Endothelial cell of umbilical vein (primary cell): Measurements from ENCODE around the gene RHOH. TPM values are rescaled to one million over a fixed set of nuclear protein-coding genes. Genes with fewer than 3 reads are reported as not detected.

Experiments used
- BruUV-seq: library from RNA; stranded (reverse); fragments of 400-500 nt; replicated peaks from 2 replicates; lab custom pipeline; 2021; lab: Mats Ljungman, UMichigan
- CTCF ChIA-PET: fragments of 300-600, 350-600 bp; sonication (Branson Sonifier 250); formaldehyde crosslinking; loops from one replicate; lab custom pipeline; 2021; ENCODE audit warnings: antibody characterized with exemption, inconsistent platforms; lab: Charles Lee
- POLR2A ChIA-PET: fragments of 300-600, 350-600 bp; sonication (Branson Sonifier 250); formaldehyde crosslinking; loops from one replicate; lab custom pipeline; 2021; ENCODE audit warnings: antibody characterized with exemption, inconsistent platforms; lab: Charles Lee
- DNase-seq: peaks from one replicate; pipeline ENCODE4 v3.0.0-alpha.2; 2011; ENCODE audit warnings: low read depth, low spot score
- FAIRE-seq: peaks from 2 replicates; lab custom pipeline; 2011; peaks lifted over from hg19 to GRCh38; lab: Jason Lieb, UNC
- H2AFZ ChIP-seq: 2 replicates; pipeline ENCODE4 v1.6.0; 2012; ENCODE audit warnings: low read depth, low read length, control low read depth, inconsistent platforms
- H3K27ac ChIP-seq: 2 replicates; pipeline ENCODE4 v1.5.1; 2011; ENCODE audit warnings: low read depth, mild to moderate bottlenecking, control low read depth, low read length, moderate library complexity; ENCODE audit not compliant: insufficient read depth
- H3K27me3 ChIP-seq, 2 experiments: 2 replicates each; pipeline versions ENCODE4 v1.6.0 to v1.6.1; 2011; ENCODE audit warnings: low read length in 2 of 2, mixed read lengths in 1 of 2; ENCODE audit not compliant: control insufficient read depth in 2 of 2, insufficient read depth in 2 of 2
- H3K36me3 ChIP-seq, 2 experiments: 2 replicates in 1 of 2; 3 replicates in 1 of 2; pipeline ENCODE4 v1.5.1; 2011; ENCODE audit warnings: low read length in 2 of 2, mild to moderate bottlenecking in 1 of 2, moderate library complexity in 1 of 2; ENCODE audit not compliant: control insufficient read depth in 2 of 2, insufficient read depth in 2 of 2; ENCODE audit errors: extremely low read depth in 1 of 2
- H3K4me1 ChIP-seq: 3 replicates; pipeline ENCODE4 v1.5.1; 2011; ENCODE audit warnings: mild to moderate bottlenecking, low read length; ENCODE audit not compliant: control insufficient read depth, insufficient read depth; ENCODE audit errors: extremely low read depth
- H3K4me2 ChIP-seq: 2 replicates; pipeline ENCODE4 v1.6.1; 2011; ENCODE audit warnings: low read length, control low read depth, mixed read lengths; ENCODE audit not compliant: insufficient read depth
- H3K4me3 ChIP-seq, 3 experiments: fragments of 200-600 bp in 1 of 3; sonication (generic), shearing (Covaris generic) in 1 of 3; replicated peaks in 1 of 3; 2 replicates each; pipeline ENCODE4 v1.5.1; 2011 to 2016; ENCODE audit warnings: control low read depth in 3 of 3, low read length in 3 of 3, mild to moderate bottlenecking in 2 of 3, inconsistent platforms in 1 of 3, low read depth in 1 of 3, moderate library complexity in 1 of 3; ENCODE audit not compliant: insufficient read depth in 1 of 3
- H3K79me2 ChIP-seq: 2 replicates; pipeline ENCODE4 v1.6.0; 2012; ENCODE audit warnings: low read length, inconsistent platforms; ENCODE audit not compliant: control insufficient read depth, insufficient read depth
- H3K9ac ChIP-seq: replicated peaks from 2 replicates; pipeline ENCODE3; 2011; ENCODE audit warnings: low read length, control low read depth; ENCODE audit not compliant: insufficient read depth; ENCODE audit errors: extremely low read depth
- H3K9me1 ChIP-seq: replicated peaks from 3 replicates; pipeline ENCODE4 v1.6.0; 2011; ENCODE audit warnings: mild to moderate bottlenecking, low read length; ENCODE audit not compliant: control insufficient read depth, insufficient read depth; ENCODE audit errors: extremely low read depth
- H3K9me3 ChIP-seq: replicated peaks from 2 replicates; pipeline ENCODE4 v1.5.1; 2012; ENCODE audit warnings: low read length, inconsistent platforms; ENCODE audit not compliant: control insufficient read depth, insufficient read depth
- H4K20me1 ChIP-seq: replicated peaks from 2 replicates; pipeline ENCODE3; 2011; ENCODE audit warnings: mild to moderate bottlenecking, low read length; ENCODE audit not compliant: control insufficient read depth, insufficient read depth; ENCODE audit errors: extremely low read depth
- EZH2 ChIP-seq: IDR thresholded peaks from 2 replicates; pipeline ENCODE4 v1.6.1; 2012; ENCODE audit warnings: borderline replicate concordance, low read depth, mild to moderate bottlenecking, moderate library complexity, low read length, inconsistent platforms; ENCODE audit not compliant: severe bottlenecking
- FOS ChIP-seq: IDR thresholded peaks from 2 replicates; pipeline ENCODE4 v1.6.1; 2011; ENCODE audit warnings: mild to moderate bottlenecking, low read length, moderate library complexity, borderline replicate concordance; ENCODE audit not compliant: insufficient read depth
- GATA2 ChIP-seq: IDR thresholded peaks from 2 replicates; pipeline ENCODE4 v1.7.0; 2011; ENCODE audit warnings: low read depth, mild to moderate bottlenecking, moderate library complexity, mixed read lengths, low read length; ENCODE audit not compliant: insufficient read length, insufficient read depth
- JUN ChIP-seq: IDR thresholded peaks from 2 replicates; pipeline ENCODE4 v1.6.1; 2011; ENCODE audit warnings: borderline replicate concordance, low read depth; ENCODE audit not compliant: insufficient read length, insufficient read depth
- MYC ChIP-seq: IDR thresholded peaks from one replicate; pipeline ENCODE4 v1.6.1; 2011; ENCODE audit warnings: mild to moderate bottlenecking, low read depth, low read length
- POLR2A ChIP-seq: IDR thresholded peaks from 2 replicates; pipeline ENCODE4 v1.6.1; 2012; ENCODE audit warnings: low read depth, mild to moderate bottlenecking, control low read depth, low read length
- POLR2AphosphoS5 ChIP-seq: IDR thresholded peaks from 2 replicates; pipeline ENCODE4 v1.6.1; 2012; ENCODE audit warnings: low read depth, mild to moderate bottlenecking, control low read depth, low read length, moderate library complexity; ENCODE audit not compliant: insufficient read depth
- dilution Hi-C: fragments of 300-500 bp; cut with MboI; formaldehyde crosslinking; loops from one replicate; pipeline ENCODE4 v1.15.0; 2019; ENCODE audit warnings: low sequenced_read_pairs; ENCODE audit not compliant: extremely low pct_ligation_motif_present
- intact Hi-C: fragments of 100-400 bp; cut with micrococcal nuclease; formaldehyde crosslinking; loops from one replicate; pipeline ENCODE4 v1.10.0; 2022
- polyA plus RNA-seq, 4 experiments: library from polyadenylated mRNA; depleted of rRNA in 3 of 4; stranded (reverse) in 3 of 4; unstranded in 1 of 4; fragments of >200 nt; gene quantifications; 2 replicates each; pipeline versions ENCODE4 v1.2.1 to v1.2.3, GENCODE V29; 2011 to 2012; ENCODE audit warnings: missing spikeins in 1 of 4
- total RNA-seq: library from RNA; stranded (reverse); gene quantifications from 2 replicates; pipeline ENCODE4 v1.2.3, GENCODE V29; 2021
- TF ChIP-seq, protein P1 (sequence below): IDR thresholded peaks from 2 replicates; pipeline ENCODE4 v1.6.1; 2011; ENCODE audit not compliant: insufficient read depth, insufficient read length
- TF ChIP-seq, protein P2 (sequence below), 2 donors: IDR thresholded peaks; 1 replicate in 1 of 2; 2 replicates in 1 of 2; pipeline ENCODE4 v1.5.1; 2011; ENCODE audit warnings: low read length in 2 of 2, mild to moderate bottlenecking in 2 of 2, moderate library complexity in 2 of 2, control low read depth in 1 of 2, inconsistent platforms in 1 of 2, low read depth in 1 of 2; ENCODE audit not compliant: insufficient read depth in 1 of 2; ENCODE audit errors: extremely low read depth in 1 of 2

The RHOH gene
- total and polyA plus RNA-seq, 2 donors (not counting 3 experiments of a cell fraction or from before 2014, with no cell fraction given) = not detected

DNA sequence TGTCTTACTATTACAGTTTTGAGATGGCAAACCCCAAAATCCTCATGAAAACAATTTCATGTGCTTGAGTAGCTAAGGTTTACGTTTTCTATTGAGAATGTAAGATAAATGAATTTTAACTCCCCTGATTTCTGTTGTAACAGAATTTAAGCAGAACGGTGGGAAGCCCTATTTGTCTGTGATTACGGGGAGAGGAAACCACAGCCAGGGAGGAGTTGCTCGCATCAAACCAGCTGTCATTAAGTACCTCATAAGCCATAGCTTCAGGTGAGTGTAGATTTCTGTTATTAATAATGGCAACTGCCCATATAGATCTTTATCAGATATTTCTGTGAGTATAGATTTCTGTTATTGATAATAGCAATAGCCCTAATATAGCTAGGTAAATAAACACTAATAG is 44.2 kb upstream of the RHOH start:
- FAIRE-seq = no peak
- dilution Hi-C loops = no loop called here

More for the DNA sequence above, 44.2 kb upstream of the RHOH start:
- no TSS peak for BruUV-seq
- no peak overlapping the region for H2AFZ ChIP-seq
- TF ChIP-seq, protein P1, sequence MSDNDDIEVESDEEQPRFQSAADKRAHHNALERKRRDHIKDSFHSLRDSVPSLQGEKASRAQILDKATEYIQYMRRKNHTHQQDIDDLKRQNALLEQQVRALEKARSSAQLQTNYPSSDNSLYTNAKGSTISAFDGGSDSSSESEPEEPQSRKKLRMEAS = no peak
- no peak for TF ChIP-seq GATA2
- TF ChIP-seq EZH2 = no peak
- TF ChIP-seq POLR2A = no peak
- no peak for TF ChIP-seq JUN
- no peak for TF ChIP-seq POLR2AphosphoS5
- TF ChIP-seq FOS = no peak
- TF ChIP-seq, protein P2, sequence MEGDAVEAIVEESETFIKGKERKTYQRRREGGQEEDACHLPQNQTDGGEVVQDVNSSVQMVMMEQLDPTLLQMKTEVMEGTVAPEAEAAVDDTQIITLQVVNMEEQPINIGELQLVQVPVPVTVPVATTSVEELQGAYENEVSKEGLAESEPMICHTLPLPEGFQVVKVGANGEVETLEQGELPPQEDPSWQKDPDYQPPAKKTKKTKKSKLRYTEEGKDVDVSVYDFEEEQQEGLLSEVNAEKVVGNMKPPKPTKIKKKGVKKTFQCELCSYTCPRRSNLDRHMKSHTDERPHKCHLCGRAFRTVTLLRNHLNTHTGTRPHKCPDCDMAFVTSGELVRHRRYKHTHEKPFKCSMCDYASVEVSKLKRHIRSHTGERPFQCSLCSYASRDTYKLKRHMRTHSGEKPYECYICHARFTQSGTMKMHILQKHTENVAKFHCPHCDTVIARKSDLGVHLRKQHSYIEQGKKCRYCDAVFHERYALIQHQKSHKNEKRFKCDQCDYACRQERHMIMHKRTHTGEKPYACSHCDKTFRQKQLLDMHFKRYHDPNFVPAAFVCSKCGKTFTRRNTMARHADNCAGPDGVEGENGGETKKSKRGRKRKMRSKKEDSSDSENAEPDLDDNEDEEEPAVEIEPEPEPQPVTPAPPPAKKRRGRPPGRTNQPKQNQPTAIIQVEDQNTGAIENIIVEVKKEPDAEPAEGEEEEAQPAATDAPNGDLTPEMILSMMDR (IDR thresholded peaks at IDR 0.05; ENCODE audit: extremely low read depth in 1 of 2, insufficient read depth in 1 of 2, low read depth in 1 of 2, low read length in 2 of 2) = no peak
- TF ChIP-seq MYC = no peak
- POLR2A ChIA-PET = no interaction called here
- no peaks in the 10 kb centered on the region for H3K36me3 ChIP-seq
- H3K9me3 ChIP-seq = no peaks in the 10 kb centered on the region
- H4K20me1 ChIP-seq = no peaks in the 10 kb centered on the region
- no peak overlapping the region for H3K4me2 ChIP-seq
- no peaks in the 10 kb centered on the region for H3K27me3 ChIP-seq
- no peak for DNase-seq
- no peak overlapping the region for H3K9ac ChIP-seq
- CTCF ChIA-PET = interaction anchor here (1.1 to 4.1 kb wide), 5 partner anchors 12 to 173 kb away, joined by 3 to 40 read pairs (median 16); no protein-coding TSS in a partner anchor
- H3K27ac ChIP-seq = no peak overlapping the region
- no peaks in the 10 kb centered on the region for H3K4me1 ChIP-seq
- no peak overlapping the region for H3K4me3 ChIP-seq
- intact Hi-C loops = no loop called here
- no peaks in the 10 kb centered on the region for H3K79me2 ChIP-seq
- no peaks in the 10 kb centered on the region for H3K9me1 ChIP-seq
